Skeletal muscle satellite cell (primary cell): ENCODE measurements around the gene NARF.
"Not testable (repeated sequence)": the region's sequence is repeated elsewhere in the genome, so short reads cannot be mapped to it uniquely, and the experiment has no call there.

Source experiments
- H3K27me3 ChIP-seq: 2 replicates; pipeline ENCODE4 v1.7.0; 2013; ENCODE audit warnings: low read length; ENCODE audit not compliant: control insufficient read depth, insufficient read depth
- H3K36me3 ChIP-seq: 2 replicates; pipeline ENCODE4 v1.7.0; 2013; ENCODE audit warnings: mild to moderate bottlenecking, control low read depth, low read length; ENCODE audit not compliant: insufficient read depth
- H3K4me1 ChIP-seq: 2 replicates; pipeline ENCODE4 v1.7.0; 2013; ENCODE audit warnings: low read length; ENCODE audit not compliant: control insufficient read depth, insufficient read depth
- H3K4me2 ChIP-seq: 2 replicates; pipeline ENCODE4 v1.7.0; 2013; ENCODE audit warnings: mild to moderate bottlenecking, low read length
- H3K4me3 ChIP-seq: 2 replicates; pipeline ENCODE4 v1.7.0; 2013; ENCODE audit warnings: low read length
- H3K9ac ChIP-seq: 2 replicates; pipeline ENCODE4 v1.7.0; 2013; ENCODE audit warnings: mild to moderate bottlenecking, low read depth, low read length, moderate library complexity
- H3K9me3 ChIP-seq: replicated peaks from 2 replicates; pipeline ENCODE4 v1.7.0; 2013; ENCODE audit warnings: mild to moderate bottlenecking, control low read depth, low read length

Gene NARF

DNA sequence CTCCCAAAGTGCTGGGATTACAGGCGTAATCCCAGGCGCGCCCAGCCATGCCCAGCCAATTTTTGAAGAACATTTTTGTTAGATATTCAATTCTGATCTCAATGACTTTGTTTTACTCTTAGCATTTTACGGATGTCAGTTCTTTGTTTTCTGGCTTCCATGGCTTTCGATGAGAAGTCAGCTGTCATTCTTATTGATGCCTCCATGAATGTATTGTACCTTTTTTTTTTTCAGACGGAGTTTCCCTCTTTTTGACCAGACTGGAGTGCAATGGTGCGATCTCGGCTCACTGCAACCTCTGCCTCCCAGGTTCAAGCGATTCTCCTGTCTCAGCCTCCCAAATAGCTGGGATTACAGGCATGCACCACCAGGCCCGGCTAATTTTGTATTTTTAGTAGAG is 55.3 kb downstream of the NARF start:
- not testable (repeated sequence) for H3K36me3 ChIP-seq, H3K9me3 ChIP-seq, H3K4me3 ChIP-seq, H3K27me3 ChIP-seq, H3K4me2 ChIP-seq, H3K4me1 ChIP-seq, H3K9ac ChIP-seq

- Histone ChIP-seq H3K27me3 (no peaks in the 10 kb centered on the region), H3K4me2 (no peak overlapping the region), H3K36me3 (no peaks in the 10 kb centered on the region), H3K4me1 (peaks cover 5% of the 10 kb centered on the region), H3K9ac (no peak overlapping the region), H3K9me3 (no peaks in the 10 kb centered on the region), H3K4me3 (no peak overlapping the region)
Observed at GRCh38 chr17:82517230-82517865, 58.8 kb downstream of the NARF start.

- H3K27me3 ChIP-seq: no peaks in the 10 kb centered on the region
- H3K9me3 ChIP-seq: no peaks in the 10 kb centered on the region
- peak within 1 kb of the TSS; percentile 93 for H3K4me2 ChIP-seq
- no peaks in the 10 kb centered on the region for H3K36me3 ChIP-seq
- peak within 1 kb of the TSS; percentile 84 for H3K4me3 ChIP-seq
- peak within 1 kb of the TSS; percentile 97 for H3K9ac ChIP-seq
- H3K4me1 ChIP-seq: peaks cover 5% of the 10 kb centered on the region
Observed at GRCh38 chr17:82518826-82519810, 60.6 kb downstream of the NARF start, which contains the start of gene FOXK2. TSS of gene FOXK2 (plus strand) at chr17:82519732. CDS start at chr17:82519889, 157 bp downstream.

GRCh38 chr17:82519971-82520903 is 61.7 kb downstream of the NARF start:
- Histone ChIP-seq H3K4me2 (peak overlapping the region; percentile 80), H3K36me3 (no peaks in the 10 kb centered on the region), H3K27me3 (no peaks in the 10 kb centered on the region), H3K4me1 (peaks cover 5% of the 10 kb centered on the region), H3K9ac (peak overlapping the region; percentile 65), H3K9me3 (no peaks in the 10 kb centered on the region), H3K4me3 (peak overlapping the region; percentile 84)

DNA sequence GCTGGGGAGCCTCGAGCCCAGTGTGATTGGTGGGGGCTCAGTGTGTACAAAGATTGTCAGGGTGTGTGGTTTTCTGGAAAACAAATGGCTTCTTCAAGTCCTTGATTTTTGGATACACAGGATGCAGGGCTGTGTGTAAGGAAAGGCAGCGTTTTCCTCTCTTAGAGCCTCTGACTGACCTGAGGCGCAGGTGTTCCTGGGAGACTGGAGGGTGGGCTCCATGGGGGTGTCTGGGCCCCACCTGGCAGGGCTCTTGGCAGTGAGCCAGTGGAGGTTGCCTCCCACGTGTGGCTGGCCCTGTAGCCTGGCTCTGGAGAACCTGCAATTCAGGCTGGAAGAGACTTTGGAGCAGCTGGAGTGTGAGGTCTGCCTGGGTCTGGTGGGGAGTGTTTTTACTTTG is 66.0 kb downstream of the NARF start:
- Histone ChIP-seq H3K4me2 (no peak overlapping the region), H3K9ac (no peak overlapping the region), H3K36me3 (no peaks in the 10 kb centered on the region), H3K9me3 (no peaks in the 10 kb centered on the region), H3K27me3 (no peaks in the 10 kb centered on the region), H3K4me1 (peaks cover 15% of the 10 kb centered on the region), H3K4me3 (no peak overlapping the region)

DNA sequence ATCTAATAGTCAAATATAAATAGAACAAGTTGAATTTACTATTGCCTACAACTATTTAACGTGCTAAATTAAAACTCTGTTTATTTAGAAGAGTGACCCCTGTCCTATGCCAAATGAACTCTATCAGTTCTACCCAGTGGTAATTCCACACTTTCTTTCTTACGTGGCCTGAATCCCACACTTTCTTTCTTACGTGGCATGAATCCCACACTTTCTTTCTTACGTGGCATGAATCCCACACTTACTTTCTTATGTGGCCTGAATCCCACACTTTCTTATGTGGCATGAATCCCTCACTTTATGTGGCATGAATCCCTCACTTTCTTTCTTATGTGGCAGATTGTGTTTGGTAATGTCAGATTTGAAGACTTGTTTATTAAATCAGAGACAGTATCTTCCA is 67.2 kb downstream of the NARF start:
- no peaks in the 10 kb centered on the region for H3K27me3 ChIP-seq
- H3K4me1 ChIP-seq: peaks cover 25% of the 10 kb centered on the region
- H3K9me3 ChIP-seq: no peaks in the 10 kb centered on the region
- no peaks in the 10 kb centered on the region for H3K36me3 ChIP-seq
- H3K4me3 ChIP-seq: no peak overlapping the region
- H3K4me2 ChIP-seq: no peak overlapping the region
- no peak overlapping the region for H3K9ac ChIP-seq

- H3K9ac ChIP-seq: no peak overlapping the region
- H3K9me3 ChIP-seq: no peaks in the 10 kb centered on the region
- peaks cover 40% of the 10 kb centered on the region for H3K4me1 ChIP-seq
Observed at GRCh38 chr17:82527898-82528297, 69.4 kb downstream of the NARF start.

DNA sequence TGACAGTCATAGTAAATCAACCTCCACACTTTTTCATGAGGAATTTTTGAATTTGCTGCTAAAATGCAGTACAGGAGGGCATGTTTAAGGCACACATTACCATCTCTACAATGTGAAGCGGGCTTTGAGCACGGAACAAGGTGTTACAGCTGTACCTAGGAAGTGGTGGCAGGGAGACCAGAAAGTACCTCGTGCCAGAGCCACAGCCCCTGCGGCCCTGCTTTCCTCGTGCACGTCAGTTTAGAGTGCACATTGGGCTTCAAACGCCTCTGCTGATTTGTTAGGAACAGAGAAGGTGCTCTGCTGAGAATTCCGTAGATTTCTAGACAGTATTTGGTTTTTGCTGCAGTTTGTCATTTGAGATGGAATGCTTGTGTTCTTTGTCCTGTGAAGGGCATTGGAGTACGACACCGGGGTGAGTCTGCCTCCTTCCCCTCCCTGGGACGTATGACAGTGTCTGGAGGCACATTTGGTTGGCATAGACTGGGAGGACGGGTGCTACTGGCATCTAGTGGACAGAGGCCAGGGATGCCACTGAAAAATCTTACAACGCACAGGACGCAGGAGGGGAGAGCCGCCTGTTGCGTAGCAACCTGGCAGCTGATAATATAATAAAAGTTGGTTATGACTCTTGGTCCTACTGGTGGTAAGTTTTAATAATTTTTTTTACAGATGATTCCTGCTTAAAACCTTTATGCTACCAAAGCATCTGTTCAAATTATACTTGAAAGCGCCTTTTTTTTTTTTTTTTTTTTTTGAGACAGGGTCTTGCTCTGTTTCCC is 70.1 kb downstream of the NARF start:
- Histone ChIP-seq H3K4me2 (peak overlapping the region; percentile 52), H3K9me3 (no peaks in the 10 kb centered on the region), H3K4me1 (peaks cover 40% of the 10 kb centered on the region), H3K9ac (peak overlapping the region; percentile 7), H3K4me3 (no peak overlapping the region), H3K27me3 (no peaks in the 10 kb centered on the region), H3K36me3 (no peaks in the 10 kb centered on the region)

More at GRCh38 chr17:82527898-82528297, 69.4 kb downstream of the NARF start:
- Histone ChIP-seq H3K4me2 (no peak overlapping the region), H3K4me3 (no peak overlapping the region), H3K36me3 (no peaks in the 10 kb centered on the region), H3K27me3 (no peaks in the 10 kb centered on the region)

- no peaks in the 10 kb centered on the region for H3K36me3 ChIP-seq
- H3K4me3 ChIP-seq: no peak overlapping the region
- peaks cover 40% of the 10 kb centered on the region for H3K4me1 ChIP-seq
- no peaks in the 10 kb centered on the region for H3K9me3 ChIP-seq
- no peaks in the 10 kb centered on the region for H3K27me3 ChIP-seq
- peak overlapping the region; percentile 9 for H3K4me2 ChIP-seq
- H3K9ac ChIP-seq: no peak overlapping the region
Observed at GRCh38 chr17:82529914-82530300, 71.4 kb downstream of the NARF start.

GRCh38 chr17:82531431-82531881 is 72.9 kb downstream of the NARF start:
- Histone ChIP-seq H3K4me2 (peak overlapping the region; percentile 54), H3K27me3 (no peaks in the 10 kb centered on the region), H3K4me3 (no peak overlapping the region), H3K9ac (no peak overlapping the region), H3K36me3 (no peaks in the 10 kb centered on the region), H3K4me1 (peaks cover 56% of the 10 kb centered on the region), H3K9me3 (no peaks in the 10 kb centered on the region)
